PC-9 (cell line): ENCODE measurements around the gene NKAIN2. TPM values are rescaled to one million over a fixed set of nuclear protein-coding genes. Genes with fewer than 3 reads are reported as not detected.

Experiments
- BruUV-seq: library from RNA; stranded (reverse); fragments of 400-500 nt; replicated peaks from 2 replicates; lab custom pipeline; 2021; lab: Mats Ljungman, UMichigan
- CTCF ChIA-PET: fragments of 300-600 bp; sonication (Branson Sonifier 250); formaldehyde crosslinking; loops from one replicate; lab custom pipeline; 2022; ENCODE audit warnings: antibody characterized with exemption; lab: Charles Lee
- POLR2A ChIA-PET: fragments of 300-600 bp; sonication (Branson Sonifier 250); formaldehyde crosslinking; loops from one replicate; lab custom pipeline; 2022; ENCODE audit warnings: antibody characterized with exemption; ENCODE audit not compliant: unreplicated experiment; lab: Charles Lee
- DNase-seq, 2 experiments: peaks; one replicate each; pipeline versions ENCODE4 v3.0.0 to v3.0.0-alpha.2; 2015 to 2022; ENCODE audit warnings: mixed read lengths in 1 of 2
- H2AFZ ChIP-seq: fragments of 200-600 bp; sonication (generic); 2 replicates; pipeline ENCODE4 v1.8.1; 2017; ENCODE audit warnings: antibody characterized with exemption
- H3F3A ChIP-seq: fragments of 200-600 bp; sonication (generic); 2 replicates; pipeline ENCODE4 v1.8.1; 2017; ENCODE audit warnings: antibody characterized with exemption, mild to moderate bottlenecking, low read depth; ENCODE audit not compliant: insufficient read depth
- H3K27ac ChIP-seq: fragments of 200-600 bp; sonication (generic); 2 replicates; pipeline ENCODE4 v1.6.1; 2016; ENCODE audit warnings: mixed run types
- H3K27me3 ChIP-seq: fragments of 200-600 bp; sonication (generic); 2 replicates; pipeline ENCODE4 v1.6.1; 2016; ENCODE audit warnings: low read depth, mixed run types; ENCODE audit not compliant: insufficient read depth
- H3K36me3 ChIP-seq: fragments of 200-600 bp; sonication (generic); 2 replicates; pipeline ENCODE4 v1.6.1; 2016; ENCODE audit warnings: low read depth, mixed run types
- H3K4me1 ChIP-seq: fragments of 200-600 bp; sonication (generic); replicated peaks from 2 replicates; pipeline ENCODE4 v1.6.1; 2016; ENCODE audit warnings: mixed run types; ENCODE audit not compliant: insufficient read depth
- H3K4me2 ChIP-seq: fragments of 200-600 bp; sonication (generic); 2 replicates; pipeline ENCODE4 v1.6.1; 2017; ENCODE audit warnings: mixed run types
- H3K4me3 ChIP-seq: fragments of 200-600 bp; sonication (generic); 2 replicates; pipeline ENCODE4 v1.6.1; 2016; ENCODE audit warnings: mixed run types
- H3K79me2 ChIP-seq: fragments of 200-600 bp; sonication (generic); 2 replicates; pipeline ENCODE4 v1.6.1; 2017; ENCODE audit warnings: low read depth, mixed run types
- H3K9me2 ChIP-seq: fragments of 200-600 bp; sonication (generic); 2 replicates; pipeline ENCODE4 v1.8.1; 2017; ENCODE audit warnings: mild to moderate bottlenecking; ENCODE audit not compliant: insufficient read depth
- H3K9me3 ChIP-seq: fragments of 200-600 bp; sonication (generic); 2 replicates; pipeline ENCODE4 v1.8.1; 2016; ENCODE audit warnings: low read depth; ENCODE audit not compliant: insufficient read depth
- H4K20me1 ChIP-seq: fragments of 200-600 bp; sonication (generic); 2 replicates; pipeline ENCODE4 v1.8.1; 2017; ENCODE audit not compliant: insufficient read depth
- EZH2 ChIP-seq: fragments of 200-600 bp; sonication (generic); IDR thresholded peaks from 2 replicates; pipeline ENCODE4 v1.8.0; 2017; ENCODE audit warnings: antibody characterized with exemption, low read depth
- intact Hi-C: fragments of 100-400 bp; cut with micrococcal nuclease; formaldehyde crosslinking; loops from one replicate; pipeline ENCODE4 v1.10.0; 2022; ENCODE audit not compliant: unreplicated experiment
- total RNA-seq: library from RNA; stranded (reverse); gene quantifications from 2 replicates; pipeline ENCODE4 v1.2.3, GENCODE V29; 2021
- TF ChIP-seq, protein P1 (sequence below): fragments of 200-600 bp; sonication (generic); conservative IDR thresholded peaks from 2 replicates; pipeline ENCODE4 v1.6.1; 2017; ENCODE audit warnings: mixed run types, antibody characterized with exemption, mild to moderate bottlenecking, moderate library complexity

Gene NKAIN2
- total RNA-seq, 1 experiment from 2014 or later = not detected

- no peaks in the 10 kb centered on the region; the same call in 1 of the 2 replicates for H3K9me3 ChIP-seq
- DNase-seq = no peak
- no peak overlapping the region for H3K4me2 ChIP-seq
- H3K79me2 ChIP-seq = no peaks in the 10 kb centered on the region
- no TSS peak for BruUV-seq
- ChIA-PET CTCF (no interaction called here), POLR2A (no interaction called here)
- H3K4me3 ChIP-seq = no peak overlapping the region
- intact Hi-C loops = no loop called here
- TF ChIP-seq EZH2 = no peak
- TF ChIP-seq, protein P1, sequence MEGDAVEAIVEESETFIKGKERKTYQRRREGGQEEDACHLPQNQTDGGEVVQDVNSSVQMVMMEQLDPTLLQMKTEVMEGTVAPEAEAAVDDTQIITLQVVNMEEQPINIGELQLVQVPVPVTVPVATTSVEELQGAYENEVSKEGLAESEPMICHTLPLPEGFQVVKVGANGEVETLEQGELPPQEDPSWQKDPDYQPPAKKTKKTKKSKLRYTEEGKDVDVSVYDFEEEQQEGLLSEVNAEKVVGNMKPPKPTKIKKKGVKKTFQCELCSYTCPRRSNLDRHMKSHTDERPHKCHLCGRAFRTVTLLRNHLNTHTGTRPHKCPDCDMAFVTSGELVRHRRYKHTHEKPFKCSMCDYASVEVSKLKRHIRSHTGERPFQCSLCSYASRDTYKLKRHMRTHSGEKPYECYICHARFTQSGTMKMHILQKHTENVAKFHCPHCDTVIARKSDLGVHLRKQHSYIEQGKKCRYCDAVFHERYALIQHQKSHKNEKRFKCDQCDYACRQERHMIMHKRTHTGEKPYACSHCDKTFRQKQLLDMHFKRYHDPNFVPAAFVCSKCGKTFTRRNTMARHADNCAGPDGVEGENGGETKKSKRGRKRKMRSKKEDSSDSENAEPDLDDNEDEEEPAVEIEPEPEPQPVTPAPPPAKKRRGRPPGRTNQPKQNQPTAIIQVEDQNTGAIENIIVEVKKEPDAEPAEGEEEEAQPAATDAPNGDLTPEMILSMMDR = no peak
- H3K9me2 ChIP-seq = no peaks in the 10 kb centered on the region
- H3K27ac ChIP-seq = no peak overlapping the region
- H2AFZ ChIP-seq = no peak overlapping the region
- no peaks in the 10 kb centered on the region for H3K36me3 ChIP-seq
- H3K27me3 ChIP-seq = no peaks in the 10 kb centered on the region
- H3F3A ChIP-seq = no peaks in the 10 kb centered on the region
- H4K20me1 ChIP-seq = no peaks in the 10 kb centered on the region
- H3K4me1 ChIP-seq = no peaks in the 10 kb centered on the region
Measured at GRCh38 chr6:124436803-124437202, 633.1 kb downstream of the NKAIN2 start.

- Histone ChIP-seq H3K4me3 (no peak overlapping the region), H3K27me3 (no peaks in the 10 kb centered on the region), H3K9me3 (no peaks in the 10 kb centered on the region; the same call in 1 of the 2 replicates), H3K9me2 (no peaks in the 10 kb centered on the region), H3K27ac (no peak overlapping the region), H3F3A (no peaks in the 10 kb centered on the region), H4K20me1 (no peaks in the 10 kb centered on the region), H3K36me3 (no peaks in the 10 kb centered on the region), H3K4me1 (no peaks in the 10 kb centered on the region), H3K79me2 (no peaks in the 10 kb centered on the region), H2AFZ (no peak overlapping the region), H3K4me2 (no peak overlapping the region)
- TF ChIP-seq EZH2 = no peak
- BruUV-seq = no TSS peak
- intact Hi-C loops = no loop called here
- DNase-seq = no peak
- ChIA-PET CTCF (no interaction called here), POLR2A (no interaction called here)
Measured at GRCh38 chr6:124438546-124439065, 634.9 kb downstream of the NKAIN2 start.

DNA sequence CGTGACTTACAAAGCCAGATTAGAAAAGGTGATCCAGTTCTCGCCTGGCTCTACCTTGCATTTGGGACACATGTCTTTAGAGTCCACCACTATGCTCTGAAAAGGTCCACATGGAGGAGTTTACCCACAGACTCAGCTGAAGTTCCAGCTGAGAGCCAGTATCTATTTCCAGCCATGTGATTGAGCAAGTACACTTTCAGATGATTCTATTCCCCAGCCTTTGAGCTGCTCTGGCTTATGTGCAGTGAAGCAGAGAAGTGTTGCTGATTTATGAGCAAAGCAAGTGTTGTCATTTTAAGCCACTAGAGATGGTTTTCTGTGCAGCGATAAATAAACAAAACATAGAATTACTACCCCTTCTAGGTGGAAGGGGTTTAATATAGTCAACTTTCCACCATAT, 637.8 kb downstream of the NKAIN2 start:
- no peaks in the 10 kb centered on the region for H3K4me1 ChIP-seq
- no peaks in the 10 kb centered on the region for H3K27me3 ChIP-seq
- DNase-seq = no peak
- H3K9me2 ChIP-seq = no peaks in the 10 kb centered on the region
- no peaks in the 10 kb centered on the region; the same call in 1 of the 2 replicates for H3K9me3 ChIP-seq
- TF ChIP-seq, protein P1 = no peak
- ChIA-PET POLR2A (no interaction called here), CTCF (no interaction called here)
- no peak overlapping the region for H3K4me3 ChIP-seq
- no peak overlapping the region for H3K27ac ChIP-seq
- H2AFZ ChIP-seq = no peak overlapping the region
- no peak overlapping the region for H3K4me2 ChIP-seq
- no peaks in the 10 kb centered on the region for H3K79me2 ChIP-seq
- no peaks in the 10 kb centered on the region for H3K36me3 ChIP-seq
- H3F3A ChIP-seq = no peaks in the 10 kb centered on the region
- no peaks in the 10 kb centered on the region for H4K20me1 ChIP-seq
- no TSS peak for BruUV-seq
- intact Hi-C loops = no loop called here

- no peak overlapping the region for H2AFZ ChIP-seq
Measured at GRCh38 chr6:124443541-124443940, 639.9 kb downstream of the NKAIN2 start.

More at GRCh38 chr6:124443541-124443940, 639.9 kb downstream of the NKAIN2 start:
- DNase-seq = no peak
- Histone ChIP-seq H3K36me3 (no peaks in the 10 kb centered on the region), H3K4me2 (no peak overlapping the region), H3K9me2 (no peaks in the 10 kb centered on the region), H3F3A (no peaks in the 10 kb centered on the region), H3K27me3 (no peaks in the 10 kb centered on the region), H3K79me2 (no peaks in the 10 kb centered on the region), H3K27ac (no peak overlapping the region), H3K4me1 (no peaks in the 10 kb centered on the region), H3K4me3 (no peak overlapping the region), H3K9me3 (no peaks in the 10 kb centered on the region), H4K20me1 (no peaks in the 10 kb centered on the region)
- POLR2A ChIA-PET = no interaction called here
- no TSS peak for BruUV-seq
- CTCF ChIA-PET = no interaction called here
- intact Hi-C loops = no loop called here
- TF ChIP-seq, protein P1 = no peak
